ENCODE results near the gene LTBR.

GRCh38 chr12:6372403-6373003 is 11.5 kb upstream of the LTBR start:
- TF ChIP-seq POLR2A (IDR thresholded peaks at IDR 0.05) = no peak
- TF ChIP-seq CTCF (IDR thresholded peaks at IDR 0.05) = no peak

Measured in uterus (tissue), 2 donors.